ENCODE results near the gene MNDA. TPM values are rescaled to one million over a fixed set of nuclear protein-coding genes. Genes with fewer than 3 reads are reported as not detected.

The MNDA gene
- total and polyA plus RNA-seq, 2 donors (not counting 1 experiment from before 2014, with no cell fraction given) = 7.1 to 10.1 TPM

GRCh38 chr1:158898722-158899121 lies 67.6 kb downstream of the MNDA start:
- TF ChIP-seq CTCF (IDR thresholded peaks at IDR 0.05) (no peak), EZH2 (IDR thresholded peaks at IDR 0.05; ENCODE audit: borderline replicate concordance, insufficient read depth, low read depth, low read length, poor library complexity, severe bottlenecking) (no peak)
- no peak overlapping the region for H2AFZ ChIP-seq (ENCODE audit: insufficient read depth, low read depth, low read length, poor library complexity, severe bottlenecking)
- POLR2A ChIA-PET = no interaction called here
- Mint-ChIP-seq H3K27me3 (peaks cover 15% of the 10 kb centered on the region), H3K4me3 (no peak overlapping the region), H3K27ac (no peak overlapping the region), H3K9me3 (ENCODE audit: insufficient read depth) (peaks cover 3% of the 10 kb centered on the region), H3K4me1 (no peaks in the 10 kb centered on the region)
- no CpG with 5 or more reads among the region's 2 CpGs for WGBS (ENCODE audit: insufficient coverage)
- intact Hi-C loops (cut with micrococcal nuclease) = no loop called here
- CTCF ChIA-PET = no interaction called here
- no peak overlapping the region for H3K9ac ChIP-seq (ENCODE audit: low read length)
- no peak overlapping the region for H3K4me3 ChIP-seq (ENCODE audit: control extremely low read depth in 1 of 5, extremely low read depth in 1 of 5, insufficient read depth in 1 of 5, low read depth in 2 of 5, low read length in 4 of 5)
- ATAC-seq (ENCODE audit: low read depth) (no peak), DNase-seq (no peak)
- no peaks in the 10 kb centered on the region for H3K4me1 ChIP-seq (ENCODE audit: control insufficient read depth in 2 of 2, insufficient read depth in 2 of 2, low read length in 2 of 2)
- no peaks in the 10 kb centered on the region for H3K36me3 ChIP-seq (replicated peaks in 1 of 2; ENCODE audit: control extremely low read depth in 1 of 2, control insufficient read depth in 1 of 2, extremely low read depth in 1 of 2, insufficient read depth in 2 of 2, low read length in 1 of 2)
- peaks cover 0 to 4% (median 0%) of the 10 kb centered on the region in 4 experiments for H3K27me3 ChIP-seq (replicated peaks in 1 of 4; ENCODE audit: control extremely low read depth in 1 of 4, control insufficient read depth in 3 of 4, insufficient read depth in 4 of 4, low read length in 3 of 4)
- H3K4me2 ChIP-seq (replicated peaks; ENCODE audit: low read depth, low read length, poor library complexity, severe bottlenecking) = no peak overlapping the region
- no peaks in the 10 kb centered on the region for H3K79me2 ChIP-seq (ENCODE audit: control insufficient read depth, insufficient read depth, low read length)
- H3K9me3 ChIP-seq (ENCODE audit: control extremely low read depth in 1 of 3, control insufficient read depth in 2 of 3, insufficient read depth in 1 of 3, low read length in 2 of 3) = no peaks in the 10 kb centered on the region
- no peaks in the 10 kb centered on the region for H4K20me1 ChIP-seq (ENCODE audit: control insufficient read depth, insufficient read depth, low read length, poor library complexity, severe bottlenecking)
- H3K27ac ChIP-seq (ENCODE audit: low read length in 2 of 2) = no peak overlapping the region

Small RNAs within 50 kb of the gene (small RNA-seq; reads per million reads assigned to genes)
- not detected for gene OR2AQ1P (ENCODE audit: insufficient read length, low read depth, low replicate concordance)

Other genes starting within 250 kb of the MNDA start
- gene OR10Z1, start 226.1 kb upstream of the MNDA start, total RNA-seq = not detected in 2 replicates
- gene OR10Z1, start 226.1 kb upstream of the MNDA start, polyA plus RNA-seq = not detected in 2 replicates
- gene SPTA1, start 144.6 kb upstream of the MNDA start, total RNA-seq = not detected in 2 replicates
- 0.21 and 0.36 TPM in 2 replicates for gene SPTA1, start 144.6 kb upstream of the MNDA start, polyA plus RNA-seq
- gene OR6K2, start 130.7 kb upstream of the MNDA start, total RNA-seq = not detected in 2 replicates
- not detected in 2 replicates for gene OR6K2, start 130.7 kb upstream of the MNDA start, polyA plus RNA-seq
- not detected in 2 replicates for gene OR6K3, start 110.6 kb upstream of the MNDA start, total RNA-seq
- not detected in 2 replicates for gene OR6K3, start 110.6 kb upstream of the MNDA start, polyA plus RNA-seq
- not detected in 2 replicates for gene OR6K6, start 76.6 kb upstream of the MNDA start, total RNA-seq
- gene OR6K6, start 76.6 kb upstream of the MNDA start, polyA plus RNA-seq = not detected in 2 replicates
- gene OR6N1, start 59.2 kb upstream of the MNDA start, total RNA-seq = not detected in 2 replicates
- not detected in 2 replicates for gene OR6N1, start 59.2 kb upstream of the MNDA start, polyA plus RNA-seq
- gene OR6N2, start 50.1 kb upstream of the MNDA start, total RNA-seq = not detected in 2 replicates
- not detected in 2 replicates for gene OR6N2, start 50.1 kb upstream of the MNDA start, polyA plus RNA-seq
- gene PYHIN1, start 100.2 kb downstream of the MNDA start, total RNA-seq = 12.0 and 13.9 TPM in 2 replicates
- 5.5 and 8.6 TPM in 2 replicates for gene PYHIN1, start 100.2 kb downstream of the MNDA start, polyA plus RNA-seq
- 150 and 176 TPM in 2 replicates for gene IFI16, start 178.6 kb downstream of the MNDA start, total RNA-seq
- 89.0 and 112 TPM in 2 replicates for gene IFI16, start 178.6 kb downstream of the MNDA start, polyA plus RNA-seq
- 68.4 and 72.1 TPM in 2 replicates for gene AIM2, start 245.4 kb downstream of the MNDA start, total RNA-seq
- 14.4 and 40.4 TPM in 2 replicates for gene AIM2, start 245.4 kb downstream of the MNDA start, polyA plus RNA-seq

All from B cell (primary cell).